HEK293T (cell line): ENCODE measurements around the gene APBA1.

ENCODE experiments used
- ARNT ChIP-seq: fragments of 450-650 bp; IDR thresholded peaks from 2 replicates; pipeline ENCODE4 v1.6.1; 2017; ENCODE audit warnings: mild to moderate bottlenecking
- BHLHE40 ChIP-seq: fragments of 450-650 bp; IDR thresholded peaks from 2 replicates; pipeline ENCODE4 v1.6.1; 2016; ENCODE audit warnings: mild to moderate bottlenecking, moderate library complexity, borderline replicate concordance
- ELF4 ChIP-seq: fragments of 450-650 bp; IDR thresholded peaks from 2 replicates; pipeline ENCODE4 v1.6.1; 2017; ENCODE audit warnings: antibody characterized with exemption
- FOXA1 ChIP-seq: fragments of 450-650 bp; IDR thresholded peaks from 2 replicates; pipeline ENCODE4 v1.6.1; 2016; ENCODE audit warnings: mild to moderate bottlenecking
- FOXK2 ChIP-seq: fragments of 450-650 bp; IDR thresholded peaks from 2 replicates; pipeline ENCODE4 v1.6.1; 2016; ENCODE audit warnings: mild to moderate bottlenecking
- FOXM1 ChIP-seq: fragments of 450-650 bp; IDR thresholded peaks from 2 replicates; pipeline ENCODE4 v1.6.1; 2017; ENCODE audit warnings: mild to moderate bottlenecking, borderline replicate concordance
- HDGF ChIP-seq: fragments of 450-650 bp; IDR thresholded peaks from 2 replicates; pipeline ENCODE4 v1.6.1; 2017; ENCODE audit warnings: antibody characterized with exemption, borderline replicate concordance
- SUZ12 ChIP-seq: fragments of 450-650 bp; IDR thresholded peaks from 2 replicates; pipeline ENCODE4 v1.6.1; 2016; ENCODE audit warnings: mild to moderate bottlenecking
- TARDBP ChIP-seq: fragments of 450-650 bp; IDR thresholded peaks from 2 replicates; pipeline ENCODE4 v1.6.1; 2016
- ZNF384 ChIP-seq: fragments of 450-650 bp; IDR thresholded peaks from 2 replicates; pipeline ENCODE4 v1.6.1; 2016

DNA sequence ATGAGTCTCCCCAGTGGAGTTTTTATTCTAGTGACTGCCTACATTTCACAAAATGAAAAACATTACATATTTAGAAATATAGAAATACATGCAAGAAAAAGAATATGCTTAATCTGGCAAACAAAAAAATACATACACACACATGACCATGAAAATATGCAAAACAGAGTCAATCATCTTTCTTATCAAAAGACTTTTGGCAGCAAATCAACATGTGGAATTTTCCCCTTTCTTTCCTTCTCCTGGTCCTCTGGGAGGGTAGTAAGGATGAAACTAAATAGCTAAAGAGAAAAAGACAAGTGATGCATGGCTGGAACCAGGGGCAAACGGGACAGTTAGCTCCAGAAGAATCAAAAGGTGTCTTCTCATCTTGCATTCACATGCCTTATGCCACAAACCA, 69.4 kb downstream of the APBA1 start:
- TF ChIP-seq ZNF384 = no peak
- TF ChIP-seq FOXA1 = no peak
- TF ChIP-seq HDGF = no peak
- TF ChIP-seq ARNT = no peak
- TF ChIP-seq BHLHE40 = no peak
- TF ChIP-seq TARDBP = no peak
- no peak for TF ChIP-seq ELF4
- TF ChIP-seq FOXM1 = no peak
- no peak for TF ChIP-seq SUZ12
- no peak for TF ChIP-seq FOXK2
